ENCODE data around the gene PFN3.
A peak's percentile ranks its signal among the peaks of the same experiment; 100 is the strongest.

Gene PFN3

GRCh38 chr5:177356746-177357145 is 43.7 kb downstream of the PFN3 start:
- Histone ChIP-seq H3K36me3 (replicated peaks) (no peaks in the 10 kb centered on the region), H3K4me3 (no peak overlapping the region), H3K4me1 (no peaks in the 10 kb centered on the region; the same call in 1 of the 2 replicates), H3K27me3 (ENCODE audit: low read depth) (peaks cover 17% of the 10 kb centered on the region), H3K9me3 (peaks cover 3% of the 10 kb centered on the region; the same call in 1 of the 2 replicates)
- no peak for DNase-seq (ENCODE audit: low spot score in 2 of 2)
- in situ Hi-C loops (cut with MboI; ENCODE audit: low sequenced_read_pairs): no loop called here

DNA sequence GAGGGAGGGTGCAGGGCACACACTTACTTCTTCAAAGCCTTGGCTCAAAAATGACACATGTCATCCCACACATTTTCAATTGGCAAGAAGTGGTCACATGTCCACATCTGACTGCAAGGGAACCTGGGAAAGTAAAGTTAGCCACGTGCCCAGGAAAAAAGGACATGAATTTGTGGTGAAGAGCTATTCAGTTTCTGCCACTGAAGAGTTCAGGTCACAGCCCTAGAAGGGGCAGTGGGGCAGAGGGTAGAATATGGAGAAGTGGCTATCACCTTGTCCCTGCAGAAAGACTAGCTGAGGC is 44.6 kb downstream of the PFN3 start:
- Histone ChIP-seq H3K9me3 (peaks cover 3% of the 10 kb centered on the region; the same call in 1 of the 2 replicates), H3K4me1 (no peaks in the 10 kb centered on the region; the same call in 1 of the 2 replicates), H3K36me3 (replicated peaks) (no peaks in the 10 kb centered on the region; the same call in 1 of the 2 replicates), H3K4me3 (no peak overlapping the region), H3K27me3 (ENCODE audit: low read depth) (peaks cover 17% of the 10 kb centered on the region)
- DNase-seq (ENCODE audit: low spot score in 2 of 2): no peak
- in situ Hi-C loops (cut with MboI; ENCODE audit: low sequenced_read_pairs): no loop called here

DNA sequence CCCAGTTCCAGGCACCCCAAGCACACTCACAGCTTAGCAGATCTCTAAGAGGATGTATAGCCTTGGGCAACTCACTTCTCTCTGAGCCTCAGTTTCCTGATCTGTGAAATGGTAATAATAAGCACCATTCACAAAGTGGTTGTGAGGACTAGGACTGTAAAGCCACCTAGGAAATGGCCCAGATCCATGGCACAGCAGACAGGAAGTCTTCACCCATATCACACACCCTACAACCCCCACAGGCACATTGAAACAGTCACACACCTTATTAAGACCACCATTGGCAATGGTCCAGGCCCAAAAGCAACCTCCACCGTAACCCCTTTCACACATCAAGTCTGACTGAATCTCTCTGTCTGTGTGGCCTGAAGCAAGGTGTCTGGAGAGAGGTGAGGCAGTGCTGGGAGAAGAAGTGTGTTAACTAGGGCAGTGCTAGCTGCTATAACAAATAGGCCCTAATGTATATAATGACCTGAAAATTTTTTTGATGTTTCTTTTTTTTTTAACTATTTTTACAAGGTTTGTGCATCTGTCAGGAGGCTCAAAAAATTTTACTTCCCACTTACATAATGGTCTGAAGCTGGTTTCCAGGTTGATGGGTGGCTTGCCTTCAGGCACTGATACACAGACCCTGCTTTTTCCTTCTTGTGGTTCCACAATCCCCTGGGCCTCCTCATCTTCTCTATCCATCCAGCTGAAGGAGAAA is 45.1 kb downstream of the PFN3 start:
- Histone ChIP-seq H3K9me3 (peaks cover 3% of the 10 kb centered on the region; the same call in 1 of the 2 replicates), H3K36me3 (replicated peaks) (no peaks in the 10 kb centered on the region; the same call in 1 of the 2 replicates), H3K4me1 (peaks cover 4% of the 10 kb centered on the region), H3K4me3 (no peak overlapping the region), H3K27me3 (ENCODE audit: low read depth) (peaks cover 17% of the 10 kb centered on the region)
- in situ Hi-C loops (cut with MboI; ENCODE audit: low sequenced_read_pairs): no loop called here
- DNase-seq (ENCODE audit: low spot score in 2 of 2): no peak

GRCh38 chr5:177354711-177355110 is 45.8 kb downstream of the PFN3 start:
- Histone ChIP-seq H3K9me3 (peaks cover 3% of the 10 kb centered on the region; the same call in 1 of the 2 replicates), H3K4me3 (no peak overlapping the region), H3K36me3 (replicated peaks) (no peaks in the 10 kb centered on the region; the same call in 1 of the 2 replicates), H3K27me3 (ENCODE audit: low read depth) (peaks cover 17% of the 10 kb centered on the region), H3K4me1 (peaks cover 7% of the 10 kb centered on the region)
- in situ Hi-C loops (cut with MboI; ENCODE audit: low sequenced_read_pairs): no loop called here
- no peak for DNase-seq (ENCODE audit: low spot score in 2 of 2)

GRCh38 chr5:177354256-177354655 is 46.2 kb downstream of the PFN3 start:
- in situ Hi-C loops (cut with MboI; ENCODE audit: low sequenced_read_pairs): no loop called here
- Histone ChIP-seq H3K4me3 (no peak overlapping the region), H3K4me1 (peaks cover 10% of the 10 kb centered on the region), H3K36me3 (replicated peaks) (peaks cover 3% of the 10 kb centered on the region; the same call in 1 of the 2 replicates), H3K27me3 (ENCODE audit: low read depth) (peaks cover 17% of the 10 kb centered on the region), H3K9me3 (peaks cover 3% of the 10 kb centered on the region; the same call in 1 of the 2 replicates)
- no peak for DNase-seq (ENCODE audit: low spot score in 2 of 2)

GRCh38 chr5:177353093-177353492 is 47.4 kb downstream of the PFN3 start:
- H3K4me3 ChIP-seq: no peak overlapping the region
- peaks cover 10% of the 10 kb centered on the region for H3K4me1 ChIP-seq
- peaks cover 10% of the 10 kb centered on the region for H3K27me3 ChIP-seq (ENCODE audit: low read depth)
- in situ Hi-C loops (cut with MboI; ENCODE audit: low sequenced_read_pairs): no loop called here
- H3K9me3 ChIP-seq: peaks cover 3% of the 10 kb centered on the region; the same call in 1 of the 2 replicates
- peaks cover 5% of the 10 kb centered on the region; the same call in 1 of the 2 replicates for H3K36me3 ChIP-seq (replicated peaks)
- DNase-seq (ENCODE audit: low spot score in 2 of 2): no peak

DNA sequence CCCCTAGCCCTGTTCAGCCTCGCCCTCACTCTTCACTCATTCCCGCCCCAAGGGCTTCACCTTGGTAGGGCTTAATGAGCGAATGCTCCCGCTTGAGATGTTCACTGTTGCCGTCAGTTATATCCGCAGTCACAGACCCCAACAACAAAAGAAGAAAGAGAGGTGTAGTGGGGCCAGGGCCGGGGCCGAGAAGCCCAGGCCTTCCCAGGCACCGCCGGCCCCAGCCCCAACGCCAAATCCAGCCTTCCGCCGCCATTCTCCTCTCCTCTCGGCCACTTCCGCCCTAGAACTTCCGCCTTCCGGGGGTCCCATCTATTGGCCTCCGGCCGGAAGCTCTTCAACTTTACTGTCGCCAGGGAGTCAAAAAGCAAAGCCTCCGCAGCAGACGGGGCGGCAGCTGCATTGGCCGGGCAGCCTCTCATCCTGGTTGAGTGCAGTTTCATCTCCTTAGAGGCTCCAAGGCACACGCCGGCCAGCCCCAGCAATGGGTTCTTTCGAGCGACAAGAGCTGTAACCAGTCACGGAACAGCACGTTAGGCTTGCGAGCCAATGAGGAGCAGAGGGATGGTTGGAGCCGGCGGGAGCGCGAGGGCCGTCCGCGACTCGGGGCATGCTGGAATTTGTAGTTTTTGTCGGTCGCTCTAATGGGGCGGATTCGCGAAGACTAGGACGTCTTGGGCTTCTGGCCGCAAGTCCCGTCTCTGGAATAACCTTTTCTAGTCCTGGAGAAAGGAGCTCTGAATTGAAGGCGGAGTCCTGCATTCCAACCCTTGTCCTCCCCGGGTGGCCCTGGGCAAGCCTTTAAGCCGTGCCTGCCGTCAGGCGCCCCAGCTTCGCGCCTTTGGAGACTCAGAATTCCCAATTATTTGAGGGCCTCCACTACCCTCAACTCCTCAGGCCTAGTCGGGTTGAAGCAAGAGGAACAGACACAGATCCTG is 48.8 kb downstream of the PFN3 start, which contains the start of gene LMAN2:
Gene LMAN2 (minus strand): TSS at position 277 of the 938 bp plus-strand sequence. CDS start 21 bp downstream, at position 256.
- Histone ChIP-seq H3K4me3 (peak within 1 kb of the TSS; percentile 85), H3K4me1 (peaks cover 10% of the 10 kb centered on the region)

GRCh38 chr5:177350776-177351391 is 49.6 kb downstream of the PFN3 start:
- peaks cover 3% of the 10 kb centered on the region; the same call in 1 of the 2 replicates for H3K9me3 ChIP-seq
- no peak for DNase-seq (ENCODE audit: low spot score in 2 of 2)
- H3K27me3 ChIP-seq (ENCODE audit: low read depth): no peaks in the 10 kb centered on the region
- H3K4me1 ChIP-seq: peaks cover 10% of the 10 kb centered on the region
- H3K36me3 ChIP-seq (replicated peaks): peaks cover 16% of the 10 kb centered on the region; the same call in 1 of the 2 replicates
- H3K4me3 ChIP-seq: peak overlapping the region; percentile 85
- in situ Hi-C loops (cut with MboI; ENCODE audit: low sequenced_read_pairs): no loop called here

More for the DNA sequence above, 48.8 kb downstream of the PFN3 start, which contains the start of gene LMAN2:
- Histone ChIP-seq H3K27me3 (ENCODE audit: low read depth) (no peaks in the 10 kb centered on the region), H3K9me3 (peaks cover 3% of the 10 kb centered on the region; the same call in 1 of the 2 replicates), H3K36me3 (replicated peaks) (peaks cover 14% of the 10 kb centered on the region; the same call in 1 of the 2 replicates)
- in situ Hi-C loops (cut with MboI; ENCODE audit: low sequenced_read_pairs): no loop called here
- peak; percentile 91 to 93 for DNase-seq (ENCODE audit: low spot score in 2 of 2)
